T47D (cell line): ENCODE data around the gene TMEM214.
A peak's percentile ranks its signal among the peaks of the same experiment; 100 is the strongest.
"Not testable (repeated sequence)": the region's sequence is repeated elsewhere in the genome, so short reads cannot be mapped to it uniquely, and the experiment has no call there.

Experiments used
- DNase-seq, 2 experiments: peaks; one replicate each; pipeline versions ENCODE4 v3.0.0 to v3.0.0-alpha.2; 2011 to 2012; ENCODE audit warnings: low read depth in 1 of 2, low spot score in 1 of 2
- JUND ChIP-seq: IDR thresholded peaks from 2 replicates; pipeline ENCODE4 v1.6.1; 2012; ENCODE audit warnings: low read depth
- in situ Hi-C: cut with HindIII; loops from 2 replicates; pipeline ENCODE4 v1.10.0; 2016; ENCODE audit warnings: low sequenced_read_pairs, low pct_unique_long_range_greater_than_20kb

Gene TMEM214

GRCh38 chr2:27071277-27071989 lies 38.7 kb downstream of the TMEM214 start, which contains the start of gene OST4:
OST4 (minus strand) TSS chr2:27071654.
- in situ Hi-C loops, result no loop called here
- no peak for TF ChIP-seq JUND
- DNase-seq, result peak; percentile 91 to 92

- in situ Hi-C loops, result no loop called here
- no peak for DNase-seq
- TF ChIP-seq JUND, result no peak
These were observed 39.4 kb downstream of the TMEM214 start for GRCh38 chr2:27071990-27072830.

DNA sequence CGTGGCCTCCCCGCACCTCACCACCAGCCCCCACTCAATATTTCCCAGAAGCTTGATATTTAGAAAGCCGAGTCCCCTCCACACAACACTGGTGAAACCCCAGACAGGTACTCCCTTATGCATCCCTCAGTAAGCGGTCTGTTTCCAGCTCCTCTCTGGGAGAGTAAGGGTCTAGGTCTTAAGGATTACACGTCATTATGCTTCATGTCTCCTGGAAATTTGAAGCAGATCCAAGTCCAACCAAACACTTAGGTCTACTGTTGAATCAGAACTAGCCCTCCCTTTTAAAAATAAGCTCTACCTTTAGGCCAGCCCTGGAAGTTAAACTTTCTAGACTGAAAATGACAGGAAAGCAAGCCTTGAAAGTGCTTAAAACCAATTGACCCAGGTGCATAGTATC lies 40.2 kb downstream of the TMEM214 start:
- TF ChIP-seq JUND, result no peak
- in situ Hi-C loops, result no loop called here
- no peak for DNase-seq

- no peak for TF ChIP-seq JUND
- in situ Hi-C loops, result no loop called here
- no peak for DNase-seq
These were observed 41.0 kb downstream of the TMEM214 start for GRCh38 chr2:27073782-27074181.

- DNase-seq, result no peak
- in situ Hi-C loops, result no loop called here
- TF ChIP-seq JUND, result no peak
These were observed 42.2 kb downstream of the TMEM214 start for GRCh38 chr2:27074738-27075565.

DNA sequence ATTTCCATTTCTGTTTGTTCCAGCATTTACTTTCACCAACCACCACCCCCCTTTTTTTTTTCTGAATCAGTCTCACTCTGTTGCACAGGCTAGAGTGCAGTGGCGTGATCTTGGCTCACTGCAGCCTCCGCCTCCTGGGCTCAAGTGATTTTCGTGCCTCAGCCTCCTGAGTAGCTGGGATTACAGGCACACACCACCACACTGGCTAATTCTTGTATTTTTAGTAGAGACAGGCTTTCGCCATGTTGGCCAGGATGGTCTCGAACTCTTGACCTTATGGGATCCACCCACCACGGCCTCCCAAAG lies 42.8 kb downstream of the TMEM214 start:
- in situ Hi-C loops, DNase-seq: not testable (repeated sequence)

DNA sequence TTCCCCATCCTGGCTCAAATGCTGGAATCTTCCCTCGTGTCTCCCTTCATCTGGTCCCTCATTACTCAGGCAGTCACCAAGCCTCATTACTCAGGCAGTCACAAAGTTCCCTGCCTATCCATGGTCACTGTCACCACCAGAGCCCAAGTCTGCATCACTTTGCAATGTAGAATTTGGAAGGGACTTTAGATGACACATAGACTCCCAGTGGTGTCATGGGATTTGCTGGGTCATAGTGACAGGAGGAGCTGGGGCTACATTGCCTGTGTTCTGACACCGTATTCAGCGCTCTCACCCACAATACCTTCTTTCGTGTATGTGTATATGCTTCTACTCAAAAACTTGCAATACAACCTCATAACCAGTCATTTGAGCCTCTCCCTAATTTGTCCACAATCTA lies 43.6 kb downstream of the TMEM214 start:
- no peak for TF ChIP-seq JUND
- DNase-seq, result no peak
- in situ Hi-C loops, result no loop called here

DNA sequence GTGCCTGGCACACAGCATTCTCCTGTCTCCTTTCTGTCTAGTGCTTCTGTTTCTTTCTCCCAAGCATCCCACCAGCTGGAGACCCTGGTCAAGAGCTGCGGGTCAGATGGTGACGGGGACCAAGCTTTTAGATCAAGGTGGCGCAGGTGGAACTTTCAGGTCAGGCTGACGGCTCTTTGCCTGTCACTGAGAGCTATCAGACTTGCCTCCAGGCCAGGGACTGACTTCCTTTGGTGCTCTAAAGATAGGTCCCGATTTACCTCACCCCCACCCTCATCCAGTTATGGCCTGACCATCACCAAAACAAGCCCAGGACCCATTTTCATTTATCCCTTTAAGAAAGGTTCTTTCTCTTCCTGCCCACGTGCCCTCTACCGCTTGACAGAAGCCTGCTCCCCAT lies 44.5 kb downstream of the TMEM214 start:
- TF ChIP-seq JUND, result no peak
- no peak for DNase-seq
- in situ Hi-C loops, result no loop called here

- in situ Hi-C loops, result no loop called here
- TF ChIP-seq JUND, result no peak
- no peak for DNase-seq
These were observed 45.8 kb downstream of the TMEM214 start, which contains the start of gene EMILIN1 for GRCh38 chr2:27078267-27079194. EMILIN1 (plus strand) TSS chr2:27078615; CDS start chr2:27079066, 451 bp downstream.

DNA sequence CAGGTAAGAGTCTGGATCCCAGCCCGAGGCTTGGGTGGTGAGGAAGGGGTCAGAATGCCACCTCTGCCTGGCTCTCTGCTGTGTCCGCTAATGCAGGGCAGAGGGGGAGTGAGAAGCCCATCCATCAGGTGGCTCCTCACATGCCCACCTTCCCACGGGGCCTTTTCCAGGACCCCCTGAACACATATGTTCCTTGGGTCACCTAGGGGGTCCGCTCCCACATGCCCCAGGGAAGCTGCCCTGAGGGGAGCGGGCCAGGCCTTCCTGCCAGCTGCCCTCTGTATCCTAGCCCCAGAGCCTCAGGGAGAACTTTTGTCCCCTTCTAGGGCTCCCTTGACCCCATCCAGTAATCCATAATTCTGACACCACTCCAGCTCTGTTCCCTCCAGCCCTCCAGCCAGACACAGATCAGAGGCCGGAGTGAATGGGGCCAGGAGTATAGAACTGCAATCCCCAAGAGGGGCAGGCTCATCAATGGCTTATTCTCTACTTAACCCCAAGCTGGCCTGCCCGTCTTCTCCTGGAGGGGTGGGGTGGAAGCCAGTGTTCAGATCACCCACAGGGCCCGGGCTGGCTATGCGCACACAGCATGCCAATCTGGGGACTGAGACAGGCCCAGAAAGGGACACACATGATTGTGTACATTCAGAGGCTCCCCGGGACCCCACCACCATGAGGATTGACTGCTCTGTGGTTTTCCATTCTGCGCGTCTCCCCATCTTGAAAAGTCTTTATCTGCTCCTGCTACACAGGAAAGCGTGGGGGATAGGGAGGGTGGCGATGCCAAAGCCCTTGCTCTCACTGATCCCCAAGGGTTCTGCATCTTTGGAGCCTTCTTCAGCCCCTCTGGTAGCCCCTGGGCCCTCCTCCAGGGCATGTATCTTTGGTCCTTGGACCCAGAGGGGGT lies 46.7 kb downstream of the TMEM214 start:
- no peak for DNase-seq
- in situ Hi-C loops, result no loop called here
- TF ChIP-seq JUND, result no peak

- no peak for DNase-seq
- TF ChIP-seq JUND, result no peak
- in situ Hi-C loops, result no loop called here
These were observed 47.3 kb downstream of the TMEM214 start for GRCh38 chr2:27080140-27080469.
